NB4 (cell line): Measurements from ENCODE around the gene MTREX.
A peak's percentile ranks its signal among the peaks of the same experiment; 100 is the strongest.

Experiments
- DNase-seq: peaks from one replicate; pipeline ENCODE4 v3.0.0; 2010; ENCODE audit warnings: low read depth
- H3K4me3 ChIP-seq: one replicate; pipeline ENCODE4 v1.5.1; 2011; ENCODE audit warnings: mild to moderate bottlenecking, low read depth, low read length, moderate library complexity
- MAX ChIP-seq: IDR thresholded peaks from 2 replicates; pipeline ENCODE4 v1.6.1; 2011; ENCODE audit warnings: low read depth, low read length
- MYC ChIP-seq: IDR thresholded peaks from 2 replicates; pipeline ENCODE4 v1.6.1; 2011; ENCODE audit warnings: low read depth, low read length
- POLR2A ChIP-seq: IDR thresholded peaks from 2 replicates; pipeline ENCODE4 v1.6.1; 2011; ENCODE audit warnings: mild to moderate bottlenecking; ENCODE audit not compliant: insufficient read length; ENCODE audit errors: extremely low read depth
- TF ChIP-seq, protein P1 (sequence below): IDR thresholded peaks from one replicate; pipeline ENCODE4 v1.5.1; 2012; ENCODE audit warnings: low read depth, low read length

MTREX gene

GRCh38 chr5:55406292-55406691 lies 98.5 kb downstream of the MTREX start:
- TF ChIP-seq MYC: no peak
- TF ChIP-seq POLR2A: no peak
- no peak for TF ChIP-seq MAX
- TF ChIP-seq, protein P1, sequence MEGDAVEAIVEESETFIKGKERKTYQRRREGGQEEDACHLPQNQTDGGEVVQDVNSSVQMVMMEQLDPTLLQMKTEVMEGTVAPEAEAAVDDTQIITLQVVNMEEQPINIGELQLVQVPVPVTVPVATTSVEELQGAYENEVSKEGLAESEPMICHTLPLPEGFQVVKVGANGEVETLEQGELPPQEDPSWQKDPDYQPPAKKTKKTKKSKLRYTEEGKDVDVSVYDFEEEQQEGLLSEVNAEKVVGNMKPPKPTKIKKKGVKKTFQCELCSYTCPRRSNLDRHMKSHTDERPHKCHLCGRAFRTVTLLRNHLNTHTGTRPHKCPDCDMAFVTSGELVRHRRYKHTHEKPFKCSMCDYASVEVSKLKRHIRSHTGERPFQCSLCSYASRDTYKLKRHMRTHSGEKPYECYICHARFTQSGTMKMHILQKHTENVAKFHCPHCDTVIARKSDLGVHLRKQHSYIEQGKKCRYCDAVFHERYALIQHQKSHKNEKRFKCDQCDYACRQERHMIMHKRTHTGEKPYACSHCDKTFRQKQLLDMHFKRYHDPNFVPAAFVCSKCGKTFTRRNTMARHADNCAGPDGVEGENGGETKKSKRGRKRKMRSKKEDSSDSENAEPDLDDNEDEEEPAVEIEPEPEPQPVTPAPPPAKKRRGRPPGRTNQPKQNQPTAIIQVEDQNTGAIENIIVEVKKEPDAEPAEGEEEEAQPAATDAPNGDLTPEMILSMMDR: no peak
- H3K4me3 ChIP-seq: no peak overlapping the region
- DNase-seq: no peak

GRCh38 chr5:55407059-55407684 lies 99.4 kb downstream of the MTREX start:
- H3K4me3 ChIP-seq: no peak overlapping the region
- TF ChIP-seq, protein P1: peak; percentile 38
- TF ChIP-seq POLR2A: no peak
- peak; percentile 31 for DNase-seq

DNA sequence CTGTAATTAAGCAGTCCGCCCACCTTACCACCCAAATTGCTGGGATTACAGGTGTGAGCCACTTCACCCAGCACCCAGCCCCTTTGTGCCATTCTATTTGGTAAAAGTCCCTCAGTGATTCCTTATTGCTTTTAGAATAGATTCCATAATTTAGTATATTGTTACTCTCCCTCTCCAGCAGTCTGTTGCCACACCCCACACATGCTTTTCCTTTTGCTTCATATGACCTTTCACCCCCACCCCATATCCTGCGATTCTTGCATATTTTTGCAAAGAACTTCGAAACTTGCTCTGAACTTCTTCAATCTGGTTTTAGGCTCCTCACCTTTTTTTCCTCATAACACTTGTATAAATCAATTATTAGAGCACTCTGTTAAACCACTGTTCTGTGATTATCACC lies 100.2 kb downstream of the MTREX start:
- DNase-seq: no peak
- TF ChIP-seq, protein P1: no peak
- TF ChIP-seq MAX (no peak), MYC (no peak), POLR2A (no peak)
- H3K4me3 ChIP-seq: no peak overlapping the region

DNA sequence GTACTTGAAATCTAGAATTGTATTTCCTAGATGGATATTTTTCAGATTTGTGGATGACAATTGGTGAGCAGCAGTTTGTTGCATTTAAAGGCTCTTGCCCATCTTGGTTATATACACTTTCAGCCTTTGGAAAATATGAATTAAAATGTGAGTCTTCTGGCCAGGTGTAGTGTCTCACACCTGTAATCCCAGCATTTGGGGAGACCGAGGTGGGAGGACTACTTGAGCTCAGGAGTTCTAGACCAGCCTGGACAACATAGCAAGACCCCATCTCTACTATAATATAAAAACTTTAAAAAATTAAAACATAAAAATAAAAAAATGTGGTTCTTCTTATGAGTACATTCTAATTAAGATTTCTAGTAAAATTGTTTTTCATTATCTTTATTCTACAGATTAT lies 102.0 kb downstream of the MTREX start:
- TF ChIP-seq MYC: no peak
- H3K4me3 ChIP-seq: no peak overlapping the region
- DNase-seq: no peak

- no peak overlapping the region for H3K4me3 ChIP-seq
- DNase-seq: no peak
Observed at GRCh38 chr5:55410845-55411244, 103.1 kb downstream of the MTREX start.

GRCh38 chr5:55411876-55412275 lies 104.1 kb downstream of the MTREX start:
- DNase-seq: no peak

More at GRCh38 chr5:55410845-55411244, 103.1 kb downstream of the MTREX start:
- TF ChIP-seq, protein P1: no peak
- TF ChIP-seq POLR2A (no peak), MYC (no peak), MAX (no peak)

More at GRCh38 chr5:55411876-55412275, 104.1 kb downstream of the MTREX start:
- H3K4me3 ChIP-seq: no peak overlapping the region
- TF ChIP-seq POLR2A (no peak), MYC (no peak), MAX (no peak)
- TF ChIP-seq, protein P1: no peak
